Neural progenitor cell (in vitro differentiated cells): ENCODE results near the gene RINT1. TPM values are rescaled to one million over a fixed set of nuclear protein-coding genes. Genes with fewer than 3 reads are reported as not detected.
"Not testable (repeated sequence)": the region's sequence is repeated elsewhere in the genome, so short reads cannot be mapped to it uniquely, and the experiment has no call there.

Experiments used
- DNase-seq: peaks from one replicate; pipeline ENCODE4 v3.0.0-alpha.2; 2016; ENCODE audit warnings: low spot score
- H2AFZ ChIP-seq: fragments of 200-600 bp; sonication (generic); replicated peaks from 2 replicates; pipeline ENCODE4 v1.6.1; 2016; ENCODE audit warnings: antibody characterized with exemption
- H3F3A ChIP-seq: fragments of 200-600 bp; sonication (generic); 2 replicates; pipeline ENCODE4 v1.6.1; 2016; ENCODE audit warnings: antibody characterized with exemption, low read depth
- H3K27ac ChIP-seq: fragments of 200-600 bp; sonication (generic); 2 replicates; pipeline ENCODE4 v1.5.1; 2016; ENCODE audit warnings: mild to moderate bottlenecking
- H3K27me3 ChIP-seq: fragments of 200-600 bp; sonication (generic); 2 replicates; pipeline ENCODE4 v1.6.1; 2016; ENCODE audit warnings: mild to moderate bottlenecking, moderate library complexity
- H3K36me3 ChIP-seq: fragments of 200-600 bp; sonication (generic); 2 replicates; pipeline ENCODE4 v1.5.1; 2016
- H3K4me1 ChIP-seq: fragments of 200-600 bp; sonication (generic); 2 replicates; pipeline ENCODE4 v1.6.1; 2016; ENCODE audit warnings: mixed run types
- H3K4me2 ChIP-seq: fragments of 200-600 bp; sonication (generic); 2 replicates; pipeline ENCODE4 v1.6.1; 2016
- H3K4me3 ChIP-seq: fragments of 200-600 bp; sonication (generic); 2 replicates; pipeline ENCODE4 v1.5.1; 2016
- H3K79me2 ChIP-seq: fragments of 200-600 bp; sonication (generic); 2 replicates; pipeline ENCODE4 v1.6.1; 2016; ENCODE audit warnings: low read depth
- H3K9ac ChIP-seq: fragments of 200-600 bp; sonication (generic); 2 replicates; pipeline ENCODE4 v1.6.1; 2016
- H3K9me3 ChIP-seq: fragments of 200-600 bp; sonication (generic); 2 replicates; pipeline ENCODE4 v1.5.1; 2016; ENCODE audit warnings: low read depth
- H4K20me1 ChIP-seq: fragments of 200-600 bp; sonication (generic); 2 replicates; pipeline ENCODE4 v1.6.1; 2016; ENCODE audit warnings: low read depth
- H3K27ac Mint-ChIP-seq: 3 replicates; pipeline ENCODE4 v1.8.0; 2021; ENCODE audit warnings: mixed read lengths
- H3K27me3 Mint-ChIP-seq: 2 replicates; pipeline ENCODE4 v1.8.0; 2022; ENCODE audit warnings: low read depth, mild to moderate bottlenecking, inconsistent platforms, moderate library complexity, mixed read lengths; ENCODE audit not compliant: insufficient read depth
- H3K36me3 Mint-ChIP-seq: 3 replicates; pipeline ENCODE4 v1.8.0; 2021; ENCODE audit warnings: mixed read lengths
- H3K4me1 Mint-ChIP-seq: 3 replicates; pipeline ENCODE4 v1.8.0; 2021; ENCODE audit warnings: mixed read lengths
- H3K4me3 Mint-ChIP-seq: 3 replicates; pipeline ENCODE4 v1.8.0; 2021; ENCODE audit warnings: mild to moderate bottlenecking, moderate library complexity, mixed read lengths
- H3K9me3 Mint-ChIP-seq: 3 replicates; pipeline ENCODE4 v1.8.0; 2020; ENCODE audit warnings: mixed read lengths
- EZH2 ChIP-seq: fragments of 200-600 bp; sonication (generic); IDR thresholded peaks from 2 replicates; pipeline ENCODE4 v1.6.1; 2017; ENCODE audit warnings: antibody characterized with exemption, mild to moderate bottlenecking, moderate library complexity
- EZH2phosphoT487 ChIP-seq: fragments of 200-600 bp; sonication (generic); IDR thresholded peaks from 2 replicates; pipeline ENCODE4 v1.6.1; 2017; ENCODE audit warnings: antibody characterized with exemption
- total RNA-seq: library from RNA; depleted of rRNA; stranded (reverse); fragments of >200 nt; gene quantifications from 2 replicates; pipeline ENCODE4 v1.2.3, GENCODE V29; 2015; ENCODE audit warnings: low replicate concordance
- TF ChIP-seq, protein P1 (sequence below): fragments of 200-600 bp; sonication (generic); IDR thresholded peaks from 2 replicates; pipeline ENCODE4 v1.5.1; 2017; ENCODE audit warnings: antibody characterized with exemption, mild to moderate bottlenecking

The RINT1 gene
- total RNA-seq, 1 donor from 2014 or later = 9.0 TPM

DNA sequence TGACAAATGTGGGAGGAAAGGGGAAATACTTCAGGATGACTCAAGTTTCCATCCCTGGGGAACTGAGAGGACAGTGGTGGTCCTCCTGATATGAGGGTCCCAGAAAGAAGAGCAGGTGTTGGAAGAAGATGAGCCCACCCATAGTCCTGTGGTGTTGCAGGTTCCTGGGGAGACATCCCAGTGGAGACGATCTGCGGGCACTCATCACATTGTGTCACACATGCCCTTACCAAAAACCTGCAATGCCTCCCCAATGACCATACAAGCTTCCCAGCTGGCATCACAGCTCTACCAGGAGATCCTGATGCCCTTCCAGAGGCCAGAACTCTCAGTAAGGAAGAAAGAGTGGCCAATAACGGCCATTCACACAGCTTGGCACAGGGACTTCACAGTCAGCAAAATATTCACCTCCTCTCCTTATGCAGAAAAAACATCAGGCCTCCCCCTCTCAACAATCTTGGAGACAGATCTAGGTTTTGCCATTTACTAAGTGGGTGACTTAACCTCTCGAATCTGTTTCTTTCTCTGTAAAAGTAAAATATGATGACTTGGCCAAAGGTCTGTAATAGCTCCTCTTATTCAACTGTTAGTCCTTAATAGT, 19.0 kb upstream of the RINT1 start:
- Histone ChIP-seq H3K79me2 (peaks cover 92% of the 10 kb centered on the region), H2AFZ (no peak overlapping the region), H3K27ac (no peak overlapping the region), H3K9ac (no peak overlapping the region), H3K36me3 (no peaks in the 10 kb centered on the region), H3F3A (no peaks in the 10 kb centered on the region), H3K27me3 (no peaks in the 10 kb centered on the region), H3K4me1 (no peaks in the 10 kb centered on the region), H3K4me3 (no peak overlapping the region), H4K20me1 (peaks cover 4% of the 10 kb centered on the region), H3K9me3 (no peaks in the 10 kb centered on the region), H3K4me2 (no peak overlapping the region)
- Mint-ChIP-seq H3K36me3 (peaks cover 22% of the 10 kb centered on the region), H3K27me3 (peaks cover 2% of the 10 kb centered on the region), H3K4me3 (no peak overlapping the region), H3K9me3 (no peaks in the 10 kb centered on the region), H3K27ac (peak overlapping the region; percentile 13), H3K4me1 (peaks cover 6% of the 10 kb centered on the region)
- TF ChIP-seq, protein P1, sequence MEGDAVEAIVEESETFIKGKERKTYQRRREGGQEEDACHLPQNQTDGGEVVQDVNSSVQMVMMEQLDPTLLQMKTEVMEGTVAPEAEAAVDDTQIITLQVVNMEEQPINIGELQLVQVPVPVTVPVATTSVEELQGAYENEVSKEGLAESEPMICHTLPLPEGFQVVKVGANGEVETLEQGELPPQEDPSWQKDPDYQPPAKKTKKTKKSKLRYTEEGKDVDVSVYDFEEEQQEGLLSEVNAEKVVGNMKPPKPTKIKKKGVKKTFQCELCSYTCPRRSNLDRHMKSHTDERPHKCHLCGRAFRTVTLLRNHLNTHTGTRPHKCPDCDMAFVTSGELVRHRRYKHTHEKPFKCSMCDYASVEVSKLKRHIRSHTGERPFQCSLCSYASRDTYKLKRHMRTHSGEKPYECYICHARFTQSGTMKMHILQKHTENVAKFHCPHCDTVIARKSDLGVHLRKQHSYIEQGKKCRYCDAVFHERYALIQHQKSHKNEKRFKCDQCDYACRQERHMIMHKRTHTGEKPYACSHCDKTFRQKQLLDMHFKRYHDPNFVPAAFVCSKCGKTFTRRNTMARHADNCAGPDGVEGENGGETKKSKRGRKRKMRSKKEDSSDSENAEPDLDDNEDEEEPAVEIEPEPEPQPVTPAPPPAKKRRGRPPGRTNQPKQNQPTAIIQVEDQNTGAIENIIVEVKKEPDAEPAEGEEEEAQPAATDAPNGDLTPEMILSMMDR = no peak
- TF ChIP-seq EZH2phosphoT487 (no peak), EZH2 (no peak)
- no peak for DNase-seq

DNA sequence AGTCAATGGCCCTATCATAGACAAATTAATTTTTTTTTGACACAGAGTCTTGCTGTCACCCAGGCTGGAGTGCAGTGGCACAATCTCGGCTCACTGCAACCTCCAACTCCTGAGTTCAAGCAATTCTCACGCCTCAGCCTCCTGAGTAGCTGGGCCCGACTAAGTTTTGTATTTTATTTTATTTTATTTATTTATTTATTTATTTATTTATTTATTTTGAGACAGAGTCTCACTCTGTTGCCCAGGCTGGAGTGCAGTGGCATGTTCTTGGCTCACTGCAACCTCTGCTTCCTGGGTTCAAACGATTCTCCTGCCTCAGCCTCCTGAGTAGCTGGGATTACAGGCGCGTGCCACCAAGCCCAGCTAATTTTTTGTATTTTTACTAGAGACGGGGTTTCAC, 16.4 kb upstream of the RINT1 start:
- peaks cover 25% of the 10 kb centered on the region for H3K36me3 Mint-ChIP-seq

DNA sequence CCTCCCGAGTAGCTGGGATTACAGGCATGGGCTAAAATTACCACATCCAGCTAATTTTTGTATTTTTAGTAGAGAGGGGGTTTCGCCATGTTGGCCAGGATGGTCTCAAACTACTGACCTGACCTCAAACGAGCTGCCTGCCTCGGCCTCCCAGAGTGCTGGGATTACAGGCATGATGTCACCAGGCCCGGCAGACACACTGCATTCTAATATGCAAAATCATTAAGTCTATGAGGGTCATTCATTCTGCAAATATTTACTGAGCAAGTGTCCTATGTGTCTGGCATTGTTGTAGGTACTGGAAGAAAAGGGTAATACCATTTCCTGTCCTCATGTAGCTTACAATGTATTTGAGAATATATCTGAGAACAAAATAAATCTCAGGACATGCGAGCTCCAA, 12.6 kb upstream of the RINT1 start:
- Mint-ChIP-seq H3K27me3 (peaks cover 4% of the 10 kb centered on the region), H3K4me3 (no peak overlapping the region), H3K4me1 (peaks cover 13% of the 10 kb centered on the region), H3K36me3 (peaks cover 12% of the 10 kb centered on the region), H3K9me3 (no peaks in the 10 kb centered on the region), H3K27ac (no peak overlapping the region)
- Histone ChIP-seq H3K9me3 (no peaks in the 10 kb centered on the region), H2AFZ (no peak overlapping the region), H3K27me3 (no peaks in the 10 kb centered on the region), H3K27ac (no peak overlapping the region), H3K9ac (no peak overlapping the region), H3K36me3 (no peaks in the 10 kb centered on the region), H3K79me2 (peaks cover 74% of the 10 kb centered on the region), H3F3A (peaks cover 14% of the 10 kb centered on the region), H3K4me1 (peaks cover 7% of the 10 kb centered on the region), H4K20me1 (peaks cover 10% of the 10 kb centered on the region), H3K4me2 (no peak overlapping the region), H3K4me3 (no peak overlapping the region)
- TF ChIP-seq EZH2phosphoT487 = no peak
- TF ChIP-seq, protein P1 = no peak
- DNase-seq = no peak

More for the DNA sequence above, 16.4 kb upstream of the RINT1 start:
- H3K9me3 ChIP-seq, H3F3A ChIP-seq, H3K9me3 Mint-ChIP-seq, DNase-seq, H3K36me3 ChIP-seq, H3K4me1 ChIP-seq, H2AFZ ChIP-seq, H3K4me3 Mint-ChIP-seq, H3K4me3 ChIP-seq, H3K27ac ChIP-seq, H3K4me2 ChIP-seq, H3K9ac ChIP-seq, H3K27me3 ChIP-seq, H3K27ac Mint-ChIP-seq, H3K27me3 Mint-ChIP-seq: not testable (repeated sequence)
- Histone ChIP-seq H3K79me2 (peaks cover 94% of the 10 kb centered on the region), H4K20me1 (peaks cover 15% of the 10 kb centered on the region)
- H3K4me1 Mint-ChIP-seq = peaks cover 11% of the 10 kb centered on the region

DNA sequence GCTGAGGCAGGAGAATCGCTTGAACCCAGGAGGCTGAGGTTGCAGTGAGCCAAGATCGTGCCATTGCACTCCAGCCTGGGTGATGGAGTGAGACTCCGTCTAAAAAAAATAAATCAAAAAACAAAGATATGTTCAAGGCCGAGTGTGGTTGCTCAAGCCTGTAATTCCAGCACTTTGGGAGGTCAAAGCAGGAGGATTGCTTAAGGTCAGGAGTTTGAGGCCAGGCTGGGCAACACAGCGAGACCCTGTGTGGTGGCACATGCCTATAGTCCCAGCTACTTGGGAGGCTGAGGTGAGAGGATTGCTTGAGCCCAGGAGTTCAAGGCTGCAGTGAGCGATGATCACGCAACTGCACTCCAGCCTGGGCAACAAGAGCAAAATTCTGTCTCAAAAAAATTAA, 11.4 kb upstream of the RINT1 start:
- Mint-ChIP-seq H3K27me3 (peaks cover 13% of the 10 kb centered on the region), H3K4me3 (peak overlapping the region; percentile 75), H3K4me1 (peaks cover 13% of the 10 kb centered on the region)
- peak overlapping the region; percentile 87 for H3K4me3 ChIP-seq
- not testable (repeated sequence) for H3K36me3 ChIP-seq, H3K27me3 ChIP-seq, H3K27ac Mint-ChIP-seq, H3K9ac ChIP-seq, DNase-seq, H3K4me1 ChIP-seq, H3K36me3 Mint-ChIP-seq, H3K27ac ChIP-seq, H2AFZ ChIP-seq, H3K9me3 ChIP-seq, H3K9me3 Mint-ChIP-seq
- peaks cover 10% of the 10 kb centered on the region for H4K20me1 ChIP-seq
- peaks cover 14% of the 10 kb centered on the region for H3F3A ChIP-seq
- H3K79me2 ChIP-seq = peaks cover 61% of the 10 kb centered on the region
- peak overlapping the region; percentile 90 for H3K4me2 ChIP-seq
